Psoas muscle (tissue), 8 donors: ENCODE data around the gene HECW1. TPM values are rescaled to one million over a fixed set of nuclear protein-coding genes. Genes with fewer than 3 reads are reported as not detected.

Experiments used
- ATAC-seq, 4 donors: fragments of 200-7000 bp; cut with Tn5 transposase; one replicate each; pipeline ENCODE4 v1.9.1; 2020; ENCODE audit warnings: moderate library complexity in 3 of 4, mild to moderate bottlenecking in 2 of 4
- DNase-seq, 2 donors: peaks; one replicate each; pipeline ENCODE4 v3.0.0-alpha.2; 2020
- H3K27ac ChIP-seq: fragments of 200-600 bp; one replicate; pipeline ENCODE4 v1.8.0; 2022
- H3K27me3 ChIP-seq, 3 donors: fragments of 200-600 bp in 1 of 3; one replicate each; pipeline versions ENCODE4 v1.6.1 to v1.8.0; 2013 to 2022; ENCODE audit warnings: low read length in 2 of 3, mild to moderate bottlenecking in 2 of 3, moderate library complexity in 1 of 3; ENCODE audit not compliant: insufficient read depth in 3 of 3
- H3K36me3 ChIP-seq, 2 donors: fragments of 200-600 bp in 1 of 2; one replicate each; pipeline versions ENCODE4 v1.6.1 to v1.8.0; 2013 to 2022; ENCODE audit warnings: low read depth in 1 of 2, mild to moderate bottlenecking in 1 of 2, moderate library complexity in 1 of 2; ENCODE audit not compliant: insufficient read depth in 1 of 2
- H3K4me1 ChIP-seq: fragments of 200-600 bp; one replicate; pipeline ENCODE4 v1.8.0; 2022
- H3K4me3 ChIP-seq: fragments of 200-600 bp; one replicate; pipeline ENCODE4 v1.8.0; 2022; ENCODE audit warnings: mild to moderate bottlenecking
- H3K9me3 ChIP-seq: fragments of 200-600 bp; one replicate; pipeline ENCODE4 v1.8.0; 2022
- WGBS, 3 donors: extraction: QIAGEN DNeasy Blood & Tissue Kit; methylation state at CpG; one replicate each; pipeline versions ENCODE4 v1.1.6 to v1.1.7; 2013; 5-methylcytosine and 5-hydroxymethylcytosine counted together
- intact Hi-C, 2 donors: fragments of 100-400 bp; cut with DNase I; formaldehyde crosslinking; loops; one replicate each; pipeline versions ENCODE4 v1.11.0 to v1.14.2; 2022
- polyA plus RNA-seq, 3 donors: library from polyadenylated mRNA; stranded (reverse); fragments of 200-250 nt; gene quantifications; one replicate each; pipeline ENCODE4 v1.2.3, GENCODE V29; 2013
- total RNA-seq, 4 donors: library from RNA; stranded (reverse); fragmentation: NEBNext Ultra II Directional in 2 of 4; extraction: Animal tissue kit (Norgen Biotek cat#: 25700) in 2 of 4; gene quantifications; one replicate each; pipeline versions ENCODE4 v1.2.1 to v1.2.4, GENCODE V29; 2021 to 2023
- TF ChIP-seq, protein P1 (sequence below): fragments of 200-600 bp; IDR thresholded peaks from one replicate; pipeline ENCODE4 v1.8.0; 2022; ENCODE audit warnings: antibody characterized with exemption
- donor health status: healthy with polysubstance abuse.
- donor health status: DM: no; HTN: no; CAD: no; lungs with moderate emphysema.
- donor health status: Bipolar disorder and iron deficiency.
- donor health status: healthy.
- donor health status: DM: yes; HTN: yes; CAD: no.
- donor health status: DM: no; HTN: no; CAD: no.
- donor health status: DM: no; HTN: no; CAD: no.
- donor health status: DM: yes; HTN: yes; CAD: no.

The HECW1 gene
- total and polyA plus RNA-seq, 7 donors = 0.07 to 2.8 (median 1.0) TPM

DNA sequence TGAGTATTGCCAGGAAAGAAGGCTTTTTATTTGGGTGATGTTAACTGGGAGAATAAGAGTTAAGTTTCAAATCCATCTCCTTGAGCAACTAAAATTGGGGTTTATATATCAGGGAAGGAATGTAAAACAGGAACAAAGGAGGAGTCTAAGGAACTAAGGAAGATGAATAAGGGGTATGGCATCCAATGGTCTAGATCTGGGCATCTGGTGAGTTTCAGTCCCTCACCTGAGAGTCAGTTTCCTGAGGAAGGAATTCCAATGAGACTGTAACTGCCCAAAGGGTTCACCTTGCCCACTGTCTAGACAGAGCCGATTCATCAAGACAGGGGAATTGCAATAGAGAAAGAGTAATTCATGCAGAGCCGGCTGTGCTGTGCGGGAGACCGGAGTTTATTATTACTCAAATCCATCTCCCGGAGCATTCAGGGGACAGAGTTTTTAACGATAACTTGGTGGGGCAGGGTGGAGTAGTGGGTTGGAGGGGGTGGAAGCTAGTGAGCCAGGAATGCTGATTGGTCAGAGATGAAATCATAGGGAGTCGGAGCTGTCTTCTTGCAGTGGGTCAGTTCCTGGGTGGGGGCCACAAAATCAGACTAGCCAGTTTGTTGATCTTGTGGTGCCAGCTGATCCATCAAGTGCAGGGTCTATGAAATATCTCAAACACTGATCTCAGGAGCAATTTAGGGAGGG, 282.1 kb downstream of the HECW1 start:
- Histone ChIP-seq H3K27ac (no peak overlapping the region), H3K4me1 (no peaks in the 10 kb centered on the region), H3K36me3 (no peaks in the 10 kb centered on the region), H3K27me3 (no peaks in the 10 kb centered on the region), H3K4me3 (no peak overlapping the region), H3K9me3 (no peaks in the 10 kb centered on the region)
- DNase-seq = no peak
- TF ChIP-seq, protein P1, sequence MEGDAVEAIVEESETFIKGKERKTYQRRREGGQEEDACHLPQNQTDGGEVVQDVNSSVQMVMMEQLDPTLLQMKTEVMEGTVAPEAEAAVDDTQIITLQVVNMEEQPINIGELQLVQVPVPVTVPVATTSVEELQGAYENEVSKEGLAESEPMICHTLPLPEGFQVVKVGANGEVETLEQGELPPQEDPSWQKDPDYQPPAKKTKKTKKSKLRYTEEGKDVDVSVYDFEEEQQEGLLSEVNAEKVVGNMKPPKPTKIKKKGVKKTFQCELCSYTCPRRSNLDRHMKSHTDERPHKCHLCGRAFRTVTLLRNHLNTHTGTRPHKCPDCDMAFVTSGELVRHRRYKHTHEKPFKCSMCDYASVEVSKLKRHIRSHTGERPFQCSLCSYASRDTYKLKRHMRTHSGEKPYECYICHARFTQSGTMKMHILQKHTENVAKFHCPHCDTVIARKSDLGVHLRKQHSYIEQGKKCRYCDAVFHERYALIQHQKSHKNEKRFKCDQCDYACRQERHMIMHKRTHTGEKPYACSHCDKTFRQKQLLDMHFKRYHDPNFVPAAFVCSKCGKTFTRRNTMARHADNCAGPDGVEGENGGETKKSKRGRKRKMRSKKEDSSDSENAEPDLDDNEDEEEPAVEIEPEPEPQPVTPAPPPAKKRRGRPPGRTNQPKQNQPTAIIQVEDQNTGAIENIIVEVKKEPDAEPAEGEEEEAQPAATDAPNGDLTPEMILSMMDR = no peak
- intact Hi-C loops = no loop called here
- ATAC-seq = no peak
- WGBS, 3 donors = 77 to 89% (median 85%) methylated on average over 7 of the region's 7 CpGs

DNA sequence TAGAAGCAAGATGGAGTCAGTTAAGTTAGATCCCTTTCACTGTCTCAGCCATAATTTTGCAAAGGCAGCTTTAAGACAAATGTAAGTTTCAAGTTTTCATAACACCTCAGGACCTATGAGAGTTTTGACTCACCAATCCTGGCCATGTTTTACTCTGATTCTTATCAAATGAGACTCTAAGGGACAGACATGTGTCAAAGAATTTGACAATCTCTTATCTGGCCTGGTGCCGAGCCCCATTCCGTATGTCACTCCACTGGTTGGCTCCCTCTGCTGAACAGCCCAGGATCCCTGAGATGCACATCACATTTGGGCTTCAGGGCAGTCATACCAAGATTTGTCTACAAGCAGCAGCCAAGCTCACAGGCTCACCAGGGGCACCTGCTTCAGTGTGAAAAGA, 282.9 kb downstream of the HECW1 start:
- H3K4me1 ChIP-seq = no peaks in the 10 kb centered on the region
- H3K27me3 ChIP-seq = peaks cover 0 to 4% (median 0%) of the 10 kb centered on the region in 3 donors
- H3K36me3 ChIP-seq = no peaks in the 10 kb centered on the region
- DNase-seq (no peak), ATAC-seq (no peak)
- WGBS, 3 donors = 42 to 65% (median 55%) methylated on average over 2 of the region's 2 CpGs
- H3K4me3 ChIP-seq = no peak overlapping the region
- no peaks in the 10 kb centered on the region for H3K9me3 ChIP-seq
- no peak overlapping the region for H3K27ac ChIP-seq
- TF ChIP-seq, protein P1 = no peak
- intact Hi-C loops = no loop called here

DNA sequence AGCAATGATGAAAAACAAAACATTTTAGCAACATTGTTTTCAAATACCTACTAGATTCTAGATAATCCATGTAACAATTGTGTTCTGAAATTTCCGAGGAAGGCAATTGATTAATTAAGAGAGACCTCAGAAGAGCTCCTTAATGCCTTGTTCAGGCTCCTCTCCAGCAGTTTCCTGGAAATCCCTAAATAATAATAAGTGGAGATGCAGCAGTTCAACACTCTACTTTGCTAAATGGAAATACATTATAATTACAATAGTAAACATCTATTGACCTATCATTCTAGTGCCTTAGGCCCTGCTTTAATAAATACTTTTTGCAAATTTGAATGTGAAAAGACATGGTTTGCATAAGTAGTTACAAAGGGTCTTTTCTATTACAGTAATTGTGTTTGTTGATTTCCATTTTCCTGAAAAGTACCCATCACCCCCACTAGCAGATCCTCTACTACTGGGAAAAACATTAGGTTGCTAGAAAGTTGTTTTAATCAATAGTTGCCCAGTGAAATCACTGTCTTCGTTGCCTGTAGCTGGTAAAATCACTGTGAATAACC, 283.8 kb downstream of the HECW1 start:
- no peak for ATAC-seq
- Histone ChIP-seq H3K4me1 (no peaks in the 10 kb centered on the region), H3K27me3 (peaks cover 0 to 4% (median 3%) of the 10 kb centered on the region in 3 donors), H3K4me3 (no peak overlapping the region), H3K9me3 (no peaks in the 10 kb centered on the region), H3K36me3 (no peaks in the 10 kb centered on the region), H3K27ac (no peak overlapping the region)
- 40 to 56% (median 50%) methylated on average over 2 of the region's 2 CpGs for WGBS, 3 donors
- no peak for DNase-seq
- TF ChIP-seq, protein P1 = no peak
- intact Hi-C loops = no loop called here

DNA sequence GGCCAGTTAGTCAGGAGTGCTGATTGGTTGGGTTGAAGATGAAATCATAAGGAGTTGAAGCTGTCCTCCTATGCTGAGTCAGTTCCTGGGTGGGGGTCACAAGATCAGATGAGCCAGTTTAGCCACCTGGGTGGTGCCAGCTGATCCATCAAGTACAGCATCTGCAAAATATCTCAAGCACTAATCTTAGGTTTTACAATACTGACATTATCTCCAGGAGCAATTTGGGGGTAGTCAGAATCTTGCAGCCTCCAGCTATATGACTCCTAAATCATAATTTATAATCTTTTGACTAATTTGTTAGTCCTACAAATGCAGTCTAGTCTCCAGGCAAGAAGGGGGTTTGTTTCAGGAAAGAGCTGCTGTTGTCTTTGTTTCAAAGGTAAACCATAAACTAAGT, 286.4 kb downstream of the HECW1 start:
- H3K27me3 ChIP-seq = peaks cover 0 to 4% (median 3%) of the 10 kb centered on the region in 3 donors
- ATAC-seq (no peak), DNase-seq (no peak)
- TF ChIP-seq, protein P1 = no peak
- intact Hi-C loops = no loop called here
- no peak overlapping the region for H3K4me3 ChIP-seq
- no peaks in the 10 kb centered on the region for H3K36me3 ChIP-seq
- H3K9me3 ChIP-seq = no peaks in the 10 kb centered on the region
- no peaks in the 10 kb centered on the region for H3K4me1 ChIP-seq
- no peak overlapping the region for H3K27ac ChIP-seq

DNA sequence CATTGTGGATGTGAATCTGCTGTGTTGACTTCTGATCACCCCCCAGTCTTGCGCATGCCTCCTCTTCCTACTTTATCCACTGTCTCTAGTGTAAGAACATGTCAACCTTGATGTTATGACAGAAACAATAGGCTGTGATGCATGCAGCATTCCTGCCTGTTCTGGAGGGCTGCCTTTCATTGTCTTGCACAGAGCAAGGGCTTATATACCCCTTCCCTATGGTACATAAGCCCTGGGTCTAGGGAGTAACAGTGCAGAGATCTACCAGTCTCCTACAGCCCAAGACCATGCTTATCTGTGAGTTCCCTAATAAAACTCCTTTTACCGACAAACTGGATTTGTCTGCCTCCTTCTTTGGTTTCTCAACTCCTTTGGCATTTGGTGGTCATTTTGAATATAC, 293.5 kb downstream of the HECW1 start:
- TF ChIP-seq, protein P1 = no peak
- WGBS, 3 donors = 71 to 88% (median 82%) methylated on average over 2 of the region's 2 CpGs

More for the DNA sequence above, 293.5 kb downstream of the HECW1 start:
- Histone ChIP-seq H3K9me3 (no peaks in the 10 kb centered on the region), H3K27me3 (peaks cover 0 to 2% (median 0%) of the 10 kb centered on the region in 3 donors), H3K36me3 (no peaks in the 10 kb centered on the region), H3K4me1 (no peaks in the 10 kb centered on the region), H3K4me3 (no peak overlapping the region), H3K27ac (no peak overlapping the region)
- no peak for DNase-seq
- intact Hi-C loops = no loop called here
- no peak for ATAC-seq
